ENCODE data around the gene FHOD3. TPM values are rescaled to one million over a fixed set of nuclear protein-coding genes. Genes with fewer than 3 reads are reported as not detected.

Gene FHOD3
- total and polyA plus RNA-seq, 3 experiments from 2014 or later: not detected

GRCh38 chr18:36298126-36298741 lies 721 bp downstream of the FHOD3 start:
- Mint-ChIP-seq H3K9me3 (no peaks in the 10 kb centered on the region), H3K27me3 (peaks cover 8 to 41% of the 10 kb centered on the region in 2 donors), H3K4me3 (peak overlapping the region in 1 of 7 donors; percentile 46), H3K4me1 (peaks cover 0 to 2% (median 0%) of the 10 kb centered on the region in 3 donors), H3K36me3 (no peaks in the 10 kb centered on the region), H3K27ac (no peak overlapping the region)
- Histone ChIP-seq H3K9me3 (ENCODE audit: low read length) (no peaks in the 10 kb centered on the region), H3K4me1 (ENCODE audit: insufficient read depth, low read length) (no peaks in the 10 kb centered on the region), H3K27ac (ENCODE audit: low read depth, low read length) (no peak overlapping the region), H3K36me3 (ENCODE audit: insufficient read depth, low read length) (no peaks in the 10 kb centered on the region), H3K4me3 (ENCODE audit: low read length) (no peak overlapping the region), H3K27me3 (ENCODE audit: insufficient read depth, low read length, poor library complexity, severe bottlenecking) (peaks cover 33% of the 10 kb centered on the region)
- ChIA-PET CTCF (no interaction called here), POLR2A (no interaction called here)
- DNase-seq: no peak

GRCh38 chr18:36299015-36299414 lies 1.5 kb downstream of the FHOD3 start:
- H3K27me3 Mint-ChIP-seq: peaks cover 13 to 46% of the 10 kb centered on the region in 2 donors
- peaks cover 0 to 2% (median 0%) of the 10 kb centered on the region in 3 donors for H3K4me1 Mint-ChIP-seq
- no peaks in the 10 kb centered on the region for H3K9me3 ChIP-seq (ENCODE audit: low read length)
- no peaks in the 10 kb centered on the region for H3K4me1 ChIP-seq (ENCODE audit: insufficient read depth, low read length)
- H3K27ac ChIP-seq (ENCODE audit: low read depth, low read length): no peak overlapping the region
- DNase-seq: no peak
- no peaks in the 10 kb centered on the region for H3K36me3 ChIP-seq (ENCODE audit: insufficient read depth, low read length)
- H3K27ac Mint-ChIP-seq: no peak overlapping the region
- peaks cover 28% of the 10 kb centered on the region for H3K27me3 ChIP-seq (ENCODE audit: insufficient read depth, low read length, poor library complexity, severe bottlenecking)
- H3K4me3 ChIP-seq (ENCODE audit: low read length): no peak overlapping the region
- peak overlapping the region; percentile 7 to 51 (median 35) for H3K4me3 Mint-ChIP-seq
- ChIA-PET CTCF (no interaction called here), POLR2A (no interaction called here)
- H3K9me3 Mint-ChIP-seq: no peaks in the 10 kb centered on the region
- H3K36me3 Mint-ChIP-seq: no peaks in the 10 kb centered on the region

- no peak overlapping the region for H3K27ac ChIP-seq (ENCODE audit: low read depth, low read length)
- DNase-seq: no peak
- Mint-ChIP-seq H3K27ac (no peak overlapping the region), H3K27me3 (peaks cover 13 to 54% of the 10 kb centered on the region in 2 donors), H3K4me3 (no peak overlapping the region), H3K9me3 (no peaks in the 10 kb centered on the region), H3K36me3 (no peaks in the 10 kb centered on the region), H3K4me1 (peaks cover 0 to 2% (median 0%) of the 10 kb centered on the region in 3 donors)
- CTCF ChIA-PET: no interaction called here
- H3K9me3 ChIP-seq (ENCODE audit: low read length): no peaks in the 10 kb centered on the region
- peaks cover 19% of the 10 kb centered on the region for H3K27me3 ChIP-seq (ENCODE audit: insufficient read depth, low read length, poor library complexity, severe bottlenecking)
- no peak overlapping the region for H3K4me3 ChIP-seq (ENCODE audit: low read length)
- H3K4me1 ChIP-seq (ENCODE audit: insufficient read depth, low read length): no peaks in the 10 kb centered on the region
- POLR2A ChIA-PET: no interaction called here
- no peaks in the 10 kb centered on the region for H3K36me3 ChIP-seq (ENCODE audit: insufficient read depth, low read length)
These were observed 2.7 kb downstream of the FHOD3 start for GRCh38 chr18:36300211-36300610.

GRCh38 chr18:36301884-36302283 lies 4.4 kb downstream of the FHOD3 start:
- Histone ChIP-seq H3K4me1 (ENCODE audit: insufficient read depth, low read length) (no peaks in the 10 kb centered on the region), H3K36me3 (ENCODE audit: insufficient read depth, low read length) (no peaks in the 10 kb centered on the region), H3K27ac (ENCODE audit: low read depth, low read length) (no peak overlapping the region), H3K9me3 (ENCODE audit: low read length) (no peaks in the 10 kb centered on the region), H3K27me3 (ENCODE audit: insufficient read depth, low read length, poor library complexity, severe bottlenecking) (peaks cover 15% of the 10 kb centered on the region), H3K4me3 (ENCODE audit: low read length) (no peak overlapping the region)
- Mint-ChIP-seq H3K27ac (no peak overlapping the region), H3K27me3 (peaks cover 21 to 65% of the 10 kb centered on the region in 2 donors), H3K4me1 (peaks cover 0 to 2% (median 0%) of the 10 kb centered on the region in 3 donors), H3K36me3 (no peaks in the 10 kb centered on the region), H3K4me3 (no peak overlapping the region), H3K9me3 (no peaks in the 10 kb centered on the region)
- ChIA-PET POLR2A (no interaction called here), CTCF (no interaction called here)
- no peak for DNase-seq

- Histone ChIP-seq H3K4me1 (ENCODE audit: insufficient read depth, low read length) (no peaks in the 10 kb centered on the region), H3K36me3 (ENCODE audit: insufficient read depth, low read length) (no peaks in the 10 kb centered on the region), H3K27ac (ENCODE audit: low read depth, low read length) (no peak overlapping the region), H3K9me3 (ENCODE audit: low read length) (no peaks in the 10 kb centered on the region), H3K4me3 (ENCODE audit: low read length) (no peak overlapping the region), H3K27me3 (ENCODE audit: insufficient read depth, low read length, poor library complexity, severe bottlenecking) (peaks cover 15% of the 10 kb centered on the region)
- CTCF ChIA-PET: no interaction called here
- no peak overlapping the region for H3K27ac Mint-ChIP-seq
- no peaks in the 10 kb centered on the region for H3K36me3 Mint-ChIP-seq
- no peaks in the 10 kb centered on the region for H3K9me3 Mint-ChIP-seq
- peaks cover 0 to 2% (median 0%) of the 10 kb centered on the region in 3 donors for H3K4me1 Mint-ChIP-seq
- DNase-seq: no peak
- no peak overlapping the region for H3K4me3 Mint-ChIP-seq
- POLR2A ChIA-PET: no interaction called here
- H3K27me3 Mint-ChIP-seq: peaks cover 25 to 71% of the 10 kb centered on the region in 2 donors
These were observed 5.2 kb downstream of the FHOD3 start for GRCh38 chr18:36302676-36303075.

GRCh38 chr18:36303211-36303844 lies 5.8 kb downstream of the FHOD3 start:
- Mint-ChIP-seq H3K9me3 (no peaks in the 10 kb centered on the region), H3K4me3 (no peak overlapping the region), H3K4me1 (peaks cover 0 to 2% (median 0%) of the 10 kb centered on the region in 3 donors), H3K27me3 (peaks cover 25 to 76% of the 10 kb centered on the region in 2 donors), H3K36me3 (no peaks in the 10 kb centered on the region), H3K27ac (no peak overlapping the region)
- Histone ChIP-seq H3K4me1 (ENCODE audit: insufficient read depth, low read length) (no peaks in the 10 kb centered on the region), H3K36me3 (ENCODE audit: insufficient read depth, low read length) (no peaks in the 10 kb centered on the region), H3K27me3 (ENCODE audit: insufficient read depth, low read length, poor library complexity, severe bottlenecking) (peaks cover 15% of the 10 kb centered on the region), H3K4me3 (ENCODE audit: low read length) (no peak overlapping the region), H3K27ac (ENCODE audit: low read depth, low read length) (no peak overlapping the region), H3K9me3 (ENCODE audit: low read length) (no peaks in the 10 kb centered on the region)
- ChIA-PET POLR2A (no interaction called here), CTCF (no interaction called here)
- no peak for DNase-seq

- Histone ChIP-seq H3K9me3 (ENCODE audit: low read length) (no peaks in the 10 kb centered on the region), H3K4me1 (ENCODE audit: insufficient read depth, low read length) (no peaks in the 10 kb centered on the region), H3K36me3 (ENCODE audit: insufficient read depth, low read length) (no peaks in the 10 kb centered on the region), H3K4me3 (ENCODE audit: low read length) (no peak overlapping the region), H3K27me3 (ENCODE audit: insufficient read depth, low read length, poor library complexity, severe bottlenecking) (peaks cover 6% of the 10 kb centered on the region), H3K27ac (ENCODE audit: low read depth, low read length) (no peak overlapping the region)
- Mint-ChIP-seq H3K27me3 (peaks cover 22 to 77% of the 10 kb centered on the region in 2 donors), H3K27ac (no peak overlapping the region), H3K9me3 (no peaks in the 10 kb centered on the region), H3K4me1 (no peaks in the 10 kb centered on the region), H3K36me3 (no peaks in the 10 kb centered on the region), H3K4me3 (no peak overlapping the region)
- no peak for DNase-seq
- ChIA-PET POLR2A (no interaction called here), CTCF (no interaction called here)
These were observed 7.2 kb downstream of the FHOD3 start for GRCh38 chr18:36304723-36305122.

GRCh38 chr18:36305375-36305774 lies 7.9 kb downstream of the FHOD3 start:
- Histone ChIP-seq H3K4me1 (ENCODE audit: insufficient read depth, low read length) (no peaks in the 10 kb centered on the region), H3K27ac (ENCODE audit: low read depth, low read length) (no peak overlapping the region)
- H3K27ac Mint-ChIP-seq: peak overlapping the region in 1 of 8 donors; percentile 42

More at GRCh38 chr18:36305375-36305774, 7.9 kb downstream of the FHOD3 start:
- H3K27me3 Mint-ChIP-seq: peaks cover 21 to 78% of the 10 kb centered on the region in 2 donors
- no peaks in the 10 kb centered on the region for H3K4me1 Mint-ChIP-seq
- H3K9me3 ChIP-seq (ENCODE audit: low read length): no peaks in the 10 kb centered on the region
- no peak for DNase-seq
- H3K27me3 ChIP-seq (ENCODE audit: insufficient read depth, low read length, poor library complexity, severe bottlenecking): no peaks in the 10 kb centered on the region
- H3K4me3 Mint-ChIP-seq: no peak overlapping the region
- ChIA-PET POLR2A (no interaction called here), CTCF (no interaction called here)
- H3K4me3 ChIP-seq (ENCODE audit: low read length): no peak overlapping the region
- no peaks in the 10 kb centered on the region for H3K36me3 Mint-ChIP-seq
- H3K36me3 ChIP-seq (ENCODE audit: insufficient read depth, low read length): no peaks in the 10 kb centered on the region
- H3K9me3 Mint-ChIP-seq: no peaks in the 10 kb centered on the region
